Forelimb muscle (tissue), 1 donor: ENCODE results near the gene DIAPH2. TPM values are rescaled to one million over a fixed set of nuclear protein-coding genes. Genes with fewer than 3 reads are reported as not detected.

Source experiments
- DNase-seq: peaks from one replicate; pipeline ENCODE4 v3.0.0-alpha.2; 2013; ENCODE audit warnings: low read depth
- polyA plus RNA-seq: library from polyadenylated mRNA; unstranded; fragments of 120-200 nt; gene quantifications from one replicate; pipeline ENCODE4 v1.2.1, GENCODE V29; 2013; ENCODE audit not compliant: insufficient read length

Gene DIAPH2
- polyA plus RNA-seq, 1 donor, result 8.2 TPM

DNA sequence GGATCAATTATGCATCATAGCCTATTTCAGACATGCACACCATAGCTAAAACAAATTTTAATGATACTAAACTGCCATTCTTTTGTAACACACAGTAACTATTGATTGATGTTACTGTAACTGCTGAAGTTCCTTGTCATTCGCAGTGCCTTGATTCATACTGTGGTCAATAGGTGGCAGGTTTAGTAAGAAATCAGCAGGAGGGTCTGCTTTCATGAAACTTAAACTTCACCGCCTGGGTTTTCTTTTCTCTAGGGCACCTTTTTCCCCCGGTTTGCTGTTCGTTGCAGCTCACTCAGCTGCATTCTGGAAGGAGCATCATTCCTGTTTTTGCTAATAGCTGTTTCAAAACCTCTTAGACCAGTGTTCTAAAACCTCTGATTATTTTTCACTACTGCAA is 287.2 kb downstream of the DIAPH2 start:
- no peak for DNase-seq

DNA sequence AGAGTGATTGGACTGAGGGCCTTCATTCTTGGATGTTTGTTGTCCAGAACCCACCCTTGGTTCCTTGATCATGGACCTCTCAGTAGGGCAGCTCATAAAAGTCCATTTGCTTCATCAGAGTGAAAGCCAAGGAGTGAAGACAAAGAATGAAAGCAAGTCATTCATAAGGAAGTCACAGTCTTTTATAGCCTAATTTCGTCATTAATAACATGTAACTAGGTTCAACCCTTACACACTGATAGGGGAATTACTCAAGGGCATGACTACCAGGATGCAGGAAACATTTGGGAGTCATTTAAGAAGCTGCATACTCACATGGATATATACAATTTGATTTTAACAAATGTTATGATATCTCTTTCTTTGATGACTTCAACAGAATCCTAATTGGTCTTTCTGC is 294.3 kb downstream of the DIAPH2 start:
- no peak for DNase-seq

DNA sequence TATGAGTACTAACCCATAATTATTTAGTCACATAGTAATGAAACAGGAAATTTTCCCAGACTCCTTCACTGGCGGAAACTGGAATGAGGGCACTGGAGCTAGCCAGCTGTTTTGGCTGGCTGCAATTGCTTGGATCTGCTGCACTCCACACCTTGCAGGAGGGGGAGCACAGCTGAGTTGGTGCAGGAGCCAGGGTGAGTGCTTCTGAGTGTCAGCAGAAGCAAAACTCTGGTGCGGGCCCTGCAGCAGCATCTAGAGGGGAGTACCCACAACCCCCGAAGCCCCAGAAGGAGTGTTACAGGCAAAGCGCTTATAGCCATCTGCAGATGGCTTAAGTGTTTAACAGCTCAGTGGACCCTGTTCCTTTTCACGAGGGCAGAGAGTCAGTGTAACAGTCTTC is 295.1 kb downstream of the DIAPH2 start:
- no peak for DNase-seq

DNA sequence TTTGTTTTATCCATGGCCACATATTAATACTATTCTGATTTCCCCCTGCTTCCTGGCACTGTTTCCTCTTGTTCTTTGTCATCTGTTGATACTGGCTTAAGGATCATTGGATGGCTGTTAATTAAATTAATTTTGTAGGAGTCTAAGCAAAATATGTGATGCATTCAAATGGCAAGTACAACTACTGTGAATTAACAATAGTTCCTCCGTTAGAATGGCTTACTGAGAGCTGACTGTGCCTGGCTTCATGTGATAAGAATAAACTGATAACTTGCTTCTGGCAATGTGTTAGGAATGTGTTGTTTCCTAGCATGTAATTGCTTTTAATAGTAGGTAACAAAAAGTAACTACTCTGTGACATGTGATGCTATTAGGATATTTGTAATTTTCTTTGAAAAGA is 297.5 kb downstream of the DIAPH2 start:
- DNase-seq, result no peak

DNA sequence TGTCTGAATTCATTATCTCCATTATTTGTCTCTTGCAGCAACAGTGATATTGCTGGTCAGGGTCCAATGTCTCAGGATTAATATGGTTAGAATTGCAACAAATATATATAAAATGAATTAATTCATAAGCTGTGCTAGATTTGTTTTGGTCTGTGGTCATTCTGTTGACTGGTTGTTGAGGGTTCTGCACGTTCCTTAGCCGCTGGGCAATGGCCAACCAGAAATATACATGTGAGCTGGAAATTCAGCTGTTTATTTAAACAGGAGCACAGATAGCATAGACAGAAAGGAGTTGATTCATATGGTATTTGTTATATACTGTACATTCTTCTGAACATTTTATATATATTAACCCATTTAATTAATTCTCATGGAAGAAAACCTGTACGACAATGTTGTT is 299.9 kb downstream of the DIAPH2 start:
- DNase-seq, result no peak

DNA sequence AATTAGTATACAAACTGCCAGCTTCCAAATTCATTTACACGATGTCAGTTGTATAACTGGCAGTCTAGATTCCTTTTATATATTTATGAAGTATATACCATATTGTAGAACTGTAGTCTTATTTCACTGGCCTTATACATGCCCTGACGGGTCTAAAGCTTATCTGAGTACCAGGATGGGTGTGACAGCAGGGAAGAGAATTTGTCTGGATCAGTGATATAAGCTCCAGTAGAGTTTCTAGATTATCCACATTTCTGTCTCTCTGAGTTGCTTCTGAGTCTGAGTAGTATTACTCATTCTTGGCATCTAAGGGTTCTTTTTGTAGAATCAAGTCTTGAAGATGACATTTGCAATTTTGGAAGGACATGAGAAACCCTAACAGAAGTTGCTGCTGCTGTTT is 300.4 kb downstream of the DIAPH2 start:
- DNase-seq, result no peak

DNA sequence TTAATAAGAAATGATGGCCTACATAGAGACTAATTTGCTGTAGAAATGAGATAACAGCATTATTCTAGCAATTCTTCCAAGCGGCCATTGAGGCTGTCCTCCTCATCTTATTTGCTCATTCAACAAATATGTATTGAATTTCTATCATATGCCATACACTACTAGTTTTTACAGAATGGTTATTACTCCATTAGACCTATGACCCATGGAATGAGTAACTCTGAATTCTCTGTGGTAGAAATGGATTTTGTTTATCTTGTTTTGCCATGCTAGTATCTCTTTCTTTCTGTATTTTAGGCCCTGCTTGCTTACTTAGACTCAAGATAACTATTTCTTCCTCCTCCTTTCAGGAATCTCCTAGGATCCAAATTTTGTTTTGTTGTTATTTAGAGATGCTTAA is 302.6 kb downstream of the DIAPH2 start:
- DNase-seq, result no peak

DNA sequence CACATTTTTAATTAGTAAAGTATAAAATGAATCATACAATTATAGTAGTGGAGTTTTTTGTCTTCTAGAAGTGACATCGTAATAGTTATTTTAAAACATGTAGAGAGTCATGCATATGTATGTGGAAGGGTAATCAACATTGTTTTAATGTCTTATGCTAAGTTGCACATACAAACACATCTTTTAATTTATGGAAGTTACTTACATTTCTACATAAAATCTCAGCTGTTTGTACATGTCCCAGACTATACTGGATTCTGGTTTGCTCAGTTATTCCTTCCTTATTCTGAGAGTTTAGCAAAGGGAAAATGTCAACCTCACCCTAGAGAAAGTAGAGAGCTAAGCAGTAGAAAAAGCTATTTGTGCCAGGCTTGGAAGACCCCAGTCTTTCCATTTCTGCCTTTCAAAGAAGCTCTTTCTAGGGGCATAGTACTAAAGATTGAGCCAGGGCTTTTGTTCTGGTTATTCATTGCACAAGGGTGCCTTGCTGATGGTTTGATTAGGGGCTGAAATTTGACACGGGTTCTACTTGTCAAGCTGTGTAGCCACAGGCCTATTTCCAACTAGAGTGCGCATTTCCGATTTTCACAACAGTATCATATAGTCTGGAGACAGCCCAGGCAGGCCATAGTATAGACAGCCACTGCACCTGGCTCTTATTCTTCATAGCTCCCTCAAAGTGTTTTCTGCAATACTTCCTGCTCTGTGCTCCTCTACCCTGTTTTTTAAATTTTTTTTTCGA is 305.4 kb downstream of the DIAPH2 start:
- no peak for DNase-seq

DNA sequence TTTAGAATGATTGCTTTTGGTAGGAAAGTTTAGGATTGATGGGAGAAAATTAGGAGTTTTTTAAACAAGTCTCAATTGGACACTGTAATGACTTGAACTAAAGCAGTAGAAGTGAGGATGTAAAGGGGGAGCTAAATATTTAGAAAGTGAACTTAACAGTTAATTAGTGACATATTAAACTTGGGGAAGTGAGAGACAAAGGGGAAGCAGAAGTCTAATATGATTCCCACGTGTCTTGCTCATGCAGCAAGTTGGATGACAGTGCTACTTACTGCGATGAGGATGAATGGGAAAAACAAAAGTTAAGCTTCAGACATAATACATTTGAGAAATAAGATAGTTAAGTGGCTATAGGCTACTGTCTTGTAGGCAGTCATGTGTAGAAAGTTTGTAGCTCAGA is 309.5 kb downstream of the DIAPH2 start:
- DNase-seq, result no peak

DNA sequence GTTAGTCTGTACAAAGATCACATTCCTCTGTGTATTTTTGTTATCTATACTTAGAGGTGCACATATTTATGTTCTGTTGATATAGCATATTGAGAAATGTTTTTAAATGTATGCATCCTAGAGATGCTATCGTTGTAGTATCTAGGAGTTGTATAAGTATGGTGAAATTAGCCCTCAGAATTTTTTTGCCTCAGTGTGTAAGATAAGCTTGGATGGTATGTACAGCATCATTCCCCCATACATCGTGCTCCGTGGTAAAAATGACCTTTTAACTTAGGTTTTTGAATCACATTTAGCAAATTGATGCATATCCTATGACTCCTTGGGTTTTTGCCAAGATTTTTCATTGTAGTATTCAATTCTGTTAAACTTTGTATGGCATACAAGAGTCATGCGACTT is 312.6 kb downstream of the DIAPH2 start:
- DNase-seq, result no peak

DNA sequence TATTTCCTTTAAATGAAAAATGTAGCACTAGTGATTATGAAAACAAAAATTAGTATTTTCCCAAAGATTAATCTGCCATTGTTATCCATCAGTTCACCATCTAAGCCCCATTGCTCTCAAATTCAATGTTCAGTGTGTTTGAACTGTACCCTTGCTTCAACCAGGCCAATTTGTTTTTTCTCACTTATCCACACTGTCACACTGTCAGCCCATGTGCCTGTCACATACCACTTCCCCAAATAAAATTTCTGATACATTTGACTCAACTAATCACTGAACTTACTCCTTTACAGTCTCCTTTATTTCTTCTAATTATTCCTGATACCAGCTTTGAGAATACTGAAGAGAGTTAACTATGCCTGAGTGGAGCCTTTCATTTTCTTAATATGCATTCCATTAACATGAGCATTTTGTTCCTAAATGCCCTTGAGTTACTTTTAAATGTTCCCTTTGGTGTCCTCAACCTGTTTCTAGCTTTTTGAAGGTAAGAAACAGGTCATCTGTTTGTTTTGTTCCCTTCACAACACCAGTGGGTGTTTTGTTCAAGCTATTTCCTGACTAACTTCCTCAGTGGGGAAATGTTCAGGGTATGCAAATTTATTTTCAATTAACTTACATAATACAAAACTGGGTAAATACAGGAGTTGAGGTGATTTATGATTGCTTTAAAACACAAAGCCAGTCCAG is 316.2 kb downstream of the DIAPH2 start:
- DNase-seq, result no peak

DNA sequence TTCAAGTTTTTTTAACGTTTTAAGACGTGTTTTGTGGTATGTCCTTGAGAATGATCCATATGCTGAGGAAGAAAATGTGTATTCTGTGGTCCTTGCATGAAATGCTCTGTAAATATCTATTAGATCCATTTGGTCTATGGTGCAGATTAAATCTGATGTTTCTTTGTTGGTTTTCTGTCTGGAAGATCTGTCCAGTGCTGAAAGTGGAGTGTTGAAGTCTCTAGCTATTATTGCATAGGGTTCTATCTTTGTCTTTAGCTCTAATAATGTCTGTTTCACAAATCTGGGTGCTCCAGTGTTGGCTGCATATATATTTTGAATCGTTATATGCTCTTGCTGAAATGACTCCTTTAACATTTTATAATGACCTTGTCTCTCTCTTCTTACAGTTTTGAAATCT is 321.5 kb downstream of the DIAPH2 start:
- DNase-seq, result no peak

DNA sequence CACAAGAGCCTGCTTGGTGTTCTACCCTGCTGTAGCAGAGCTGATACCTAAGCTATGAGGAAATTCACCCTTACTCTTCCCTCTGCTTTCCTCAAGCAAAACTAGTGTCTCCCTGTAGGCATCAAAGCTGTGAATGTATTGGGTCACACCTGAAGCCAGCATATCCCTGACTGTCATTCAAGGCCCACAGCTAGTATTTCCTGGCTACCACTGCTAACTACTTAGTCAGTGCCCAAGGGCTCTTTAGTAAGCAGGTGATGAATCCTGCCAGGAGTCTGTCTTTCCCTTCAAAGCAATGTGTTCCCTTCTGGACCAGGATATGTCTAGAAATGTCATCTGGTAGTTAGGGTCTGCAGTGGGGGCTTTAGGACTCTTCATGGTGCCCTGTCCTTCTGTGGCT is 324.7 kb downstream of the DIAPH2 start:
- no peak for DNase-seq

DNA sequence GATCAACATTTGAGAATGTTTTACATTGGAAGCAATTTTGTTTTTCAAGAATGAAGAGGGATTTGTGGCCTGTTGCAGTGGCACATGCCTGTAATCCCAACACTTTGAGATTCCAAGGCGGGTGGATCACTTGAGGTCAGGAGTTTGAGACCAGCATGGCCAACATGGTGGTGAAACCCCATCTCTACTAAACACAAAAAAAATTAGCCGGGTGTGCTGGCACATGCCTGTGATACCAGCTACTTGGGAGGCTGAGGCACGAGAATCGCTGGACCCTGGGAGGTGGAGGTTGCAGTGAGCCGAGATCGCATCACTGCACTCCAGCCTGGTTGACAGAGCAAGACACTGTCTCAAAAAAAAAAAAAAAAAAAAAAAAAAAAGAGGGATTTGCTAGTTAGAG is 326.9 kb downstream of the DIAPH2 start:
- DNase-seq, result no peak

DNA sequence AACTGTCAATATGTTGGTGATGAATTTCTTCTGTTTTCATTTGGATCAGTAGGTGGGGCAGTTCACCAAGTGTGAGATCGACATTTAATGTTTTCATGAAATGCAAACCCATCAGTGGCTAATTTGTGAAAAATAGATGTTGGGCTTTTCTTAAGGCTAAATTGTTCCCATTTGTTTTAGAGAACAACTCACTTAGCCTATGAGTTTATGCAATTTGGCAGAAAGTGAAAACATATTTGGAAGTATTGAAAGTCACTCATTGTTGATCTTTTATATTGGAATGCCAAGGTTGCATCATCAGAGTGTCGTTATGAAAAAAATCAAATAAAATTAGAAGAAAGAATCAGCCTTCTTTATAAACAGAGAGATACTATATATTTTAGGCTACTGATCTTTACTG is 331.5 kb downstream of the DIAPH2 start:
- DNase-seq, result no peak

DNA sequence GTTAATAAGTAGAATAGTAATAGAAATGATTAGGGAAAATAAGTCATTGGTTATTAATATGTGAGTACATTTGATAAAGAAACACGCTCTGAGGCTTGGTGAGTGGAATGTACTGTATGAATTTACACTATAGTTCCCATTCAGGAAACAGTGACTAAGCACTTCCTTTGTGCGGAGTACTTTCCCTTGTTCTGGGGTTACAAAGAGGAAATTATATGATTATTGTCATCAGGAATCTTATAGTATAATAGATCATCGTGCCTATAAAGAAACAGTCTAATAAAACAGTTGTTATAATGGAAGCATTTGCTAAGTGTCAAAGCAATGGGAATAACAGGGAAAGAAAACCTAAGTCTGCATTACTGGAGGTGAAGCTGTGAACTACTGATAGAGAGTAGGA is 337.0 kb downstream of the DIAPH2 start:
- no peak for DNase-seq

DNA sequence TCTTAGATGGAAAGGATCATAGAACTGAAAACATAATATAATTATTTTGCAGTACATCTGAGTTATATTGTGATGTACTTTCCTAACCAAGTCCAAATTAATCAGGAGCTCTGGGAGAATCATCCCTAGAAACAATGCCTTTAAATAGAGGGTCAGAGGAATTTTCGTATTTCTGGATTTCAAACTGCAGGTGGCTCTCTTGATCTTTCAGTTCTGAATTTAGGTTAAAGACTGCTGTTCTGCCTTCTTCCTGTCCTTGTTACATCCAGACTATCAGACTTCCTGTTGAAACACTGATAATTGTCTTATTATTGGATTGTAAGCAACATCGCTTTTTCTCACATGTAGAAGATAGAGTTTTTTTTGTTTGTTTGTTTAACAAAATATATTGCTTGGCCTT is 341.8 kb downstream of the DIAPH2 start:
- DNase-seq, result no peak

DNA sequence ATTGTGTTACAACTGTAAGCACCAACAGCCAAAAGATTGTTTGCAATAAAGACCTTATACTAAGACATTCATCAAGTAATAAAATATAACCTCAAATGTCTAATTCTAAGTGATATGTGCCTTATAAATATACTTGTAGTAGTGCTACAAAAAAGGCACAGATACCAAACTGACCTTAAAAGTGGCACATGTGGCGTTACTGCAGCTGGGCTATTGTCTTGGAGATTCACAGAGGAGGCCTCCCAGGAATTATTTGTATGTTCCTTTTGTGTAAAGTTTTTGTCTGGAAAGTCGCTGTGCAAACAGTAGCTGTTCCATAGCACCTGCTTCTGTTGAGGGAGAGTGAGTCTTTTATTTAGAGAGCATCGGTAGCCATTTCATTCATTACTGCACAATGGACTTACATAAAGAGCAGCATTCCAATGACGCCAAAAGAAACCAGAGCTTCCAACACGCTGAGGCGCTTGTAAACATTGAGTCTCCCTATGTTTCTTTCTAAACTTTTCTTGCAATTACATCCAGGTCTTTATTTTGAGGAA is 342.8 kb downstream of the DIAPH2 start:
- no peak for DNase-seq

DNA sequence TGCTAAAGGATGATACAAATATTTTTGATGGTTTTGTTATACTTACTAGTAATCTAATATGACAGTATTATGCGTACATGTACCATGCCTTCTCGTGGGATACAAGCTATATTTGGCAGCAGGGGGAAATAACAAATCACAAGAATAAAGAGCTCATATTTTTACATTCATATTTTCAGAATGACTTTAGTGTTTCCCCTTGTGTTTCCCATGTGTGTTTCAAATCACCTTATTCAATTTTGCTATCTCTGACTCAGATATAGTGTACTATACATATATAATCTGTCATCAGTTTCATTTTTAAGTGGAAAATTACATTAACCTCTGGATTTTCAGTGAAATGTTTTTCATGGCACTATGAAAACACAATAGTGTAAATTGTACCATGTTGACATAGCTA is 345.8 kb downstream of the DIAPH2 start:
- no peak for DNase-seq

DNA sequence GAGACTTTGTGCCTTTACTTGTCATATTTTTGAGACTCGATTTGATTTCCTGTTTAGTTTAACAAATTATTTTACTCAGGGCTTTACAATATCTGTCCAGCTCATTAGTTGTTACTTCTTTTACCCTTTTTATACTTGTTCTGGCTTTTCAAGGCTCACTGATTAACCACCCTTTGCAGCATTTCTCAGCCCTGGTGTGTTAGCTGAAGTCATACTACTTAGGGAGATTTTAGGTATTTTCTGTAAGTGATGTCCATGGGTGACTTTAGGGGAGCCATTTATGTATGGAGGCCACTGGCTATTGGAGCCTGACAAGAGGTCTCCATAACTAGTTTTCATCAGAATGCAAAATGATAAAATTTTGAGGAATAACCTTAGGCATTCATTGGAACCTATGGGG is 346.3 kb downstream of the DIAPH2 start:
- no peak for DNase-seq

DNA sequence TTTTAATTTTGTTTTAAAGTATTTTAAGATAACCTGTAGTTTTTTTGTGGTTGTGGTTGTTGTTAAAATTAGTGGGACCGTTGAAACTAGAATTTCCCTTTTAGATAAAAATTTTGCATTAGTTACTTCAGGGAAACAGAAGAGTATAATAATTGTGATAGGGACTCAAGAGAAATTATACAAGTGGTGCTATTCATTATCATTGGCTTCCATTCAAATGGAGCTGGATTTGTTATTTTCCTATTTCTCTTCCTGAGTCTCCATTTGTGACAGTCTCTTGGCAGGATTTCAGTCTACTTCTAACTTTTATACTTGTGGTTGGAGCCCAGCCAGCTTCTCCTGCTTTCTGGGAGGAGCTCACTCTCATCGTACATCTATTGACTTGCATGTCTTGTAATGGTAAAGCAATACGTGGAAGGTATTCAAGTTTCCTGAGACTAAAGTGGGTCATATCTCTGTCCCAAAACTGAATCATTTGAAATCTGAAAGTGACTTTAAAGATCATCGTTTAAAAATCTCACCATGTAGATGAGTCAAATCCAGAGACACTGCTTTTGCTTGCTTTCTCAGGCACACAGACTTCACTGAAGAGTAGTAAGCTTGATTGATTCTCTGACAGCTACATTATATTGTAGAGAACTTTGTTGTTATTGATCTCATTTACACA is 354.9 kb downstream of the DIAPH2 start:
- DNase-seq, result no peak

DNA sequence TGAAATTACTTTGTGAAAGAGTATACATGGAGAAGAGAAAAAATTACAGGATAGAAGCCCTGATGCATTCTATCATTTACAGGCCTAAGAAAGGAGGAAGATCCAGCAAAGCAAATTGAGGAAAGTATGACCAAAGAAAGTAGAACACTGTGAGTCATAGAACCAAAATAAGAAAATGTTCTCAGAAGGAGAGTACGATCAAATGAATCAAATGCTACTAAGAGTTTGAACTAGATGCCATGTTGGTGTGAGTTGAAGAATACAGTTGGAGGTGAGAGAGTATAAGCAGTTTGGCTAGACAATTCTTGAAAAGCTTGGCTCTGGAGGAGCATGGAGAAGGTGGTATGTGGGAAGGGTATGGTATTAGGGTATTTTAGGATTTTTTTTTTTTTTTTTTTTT is 360.8 kb downstream of the DIAPH2 start:
- no peak for DNase-seq

DNA sequence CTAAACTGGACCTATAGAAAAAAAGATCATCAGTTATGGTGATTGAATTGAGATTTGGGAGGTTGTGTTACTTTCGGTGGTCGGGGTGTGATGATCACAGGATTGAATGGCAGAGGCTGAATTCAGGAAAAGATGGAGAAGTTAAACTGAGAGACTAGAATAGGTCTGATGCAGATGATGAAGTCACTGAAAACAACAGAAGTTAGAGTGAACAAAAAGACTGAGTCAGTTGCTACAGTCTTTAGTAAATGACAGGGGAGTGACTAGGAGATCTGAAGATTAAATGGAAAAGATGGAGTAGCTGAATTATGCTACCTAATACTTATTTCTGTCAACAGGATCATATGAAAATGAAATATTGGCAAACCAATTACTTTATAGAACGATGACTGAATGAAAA is 362.2 kb downstream of the DIAPH2 start:
- DNase-seq, result no peak
